DND-41 (cell line): ENCODE data around the gene HDAC4.

Source experiments
- ATAC-seq: fragments of 200-7000 bp; cut with Tn5 transposase; 3 replicates; pipeline ENCODE4 v1.9.1; 2021; ENCODE audit warnings: low read depth; ENCODE audit not compliant: insufficient read depth
- DNase-seq: peaks from one replicate; pipeline ENCODE4 v3.0.0-alpha.2; 2020
- H2AFZ ChIP-seq: 2 replicates; pipeline ENCODE4 v1.6.0; 2012; ENCODE audit warnings: low read depth, low read length
- H3K27ac ChIP-seq: 2 replicates; pipeline ENCODE4 v1.5.1; 2012; ENCODE audit warnings: low read length, inconsistent platforms
- H3K27me3 ChIP-seq: fragments of 200-600 bp; sonication (generic); 2 replicates; pipeline ENCODE4 v1.6.0; 2012; ENCODE audit warnings: low read length, mild to moderate bottlenecking, inconsistent platforms; ENCODE audit not compliant: insufficient read depth, poor library complexity
- H3K36me3 ChIP-seq: 2 replicates; pipeline ENCODE4 v1.5.1; 2012; ENCODE audit warnings: low read length, inconsistent platforms; ENCODE audit not compliant: insufficient read depth
- H3K4me1 ChIP-seq: 2 replicates; pipeline ENCODE4 v1.5.1; 2012; ENCODE audit warnings: mild to moderate bottlenecking, low read length; ENCODE audit not compliant: insufficient read depth
- H3K4me2 ChIP-seq: 2 replicates; pipeline ENCODE4 v1.6.0; 2012; ENCODE audit warnings: mild to moderate bottlenecking, moderate library complexity, low read length, inconsistent platforms; ENCODE audit not compliant: insufficient read depth
- H3K4me3 ChIP-seq, 2 experiments: fragments of 200-600 bp in 1 of 2; shearing (Covaris generic) in 1 of 2; 2 replicates each; pipeline ENCODE4 v1.5.1; 2012 to 2016; ENCODE audit warnings: inconsistent platforms in 2 of 2, low read length in 2 of 2, mild to moderate bottlenecking in 2 of 2, low read depth in 1 of 2, moderate library complexity in 1 of 2
- H3K79me2 ChIP-seq: 2 replicates; pipeline ENCODE4 v1.6.0; 2012; ENCODE audit warnings: low read length, inconsistent platforms; ENCODE audit not compliant: insufficient read depth
- H3K9ac ChIP-seq: 2 replicates; pipeline ENCODE4 v1.6.0; 2012; ENCODE audit warnings: low read depth, mild to moderate bottlenecking, inconsistent platforms, low read length, moderate library complexity
- H3K9me3 ChIP-seq: 2 replicates; pipeline ENCODE4 v1.5.1; 2012; ENCODE audit warnings: low read length, moderate library complexity, mild to moderate bottlenecking, inconsistent platforms; ENCODE audit not compliant: insufficient read depth, severe bottlenecking
- H4K20me1 ChIP-seq: 2 replicates; pipeline ENCODE4 v1.6.0; 2012; ENCODE audit warnings: low read length; ENCODE audit not compliant: insufficient read depth
- EZH2 ChIP-seq: IDR thresholded peaks from 3 replicates; pipeline ENCODE4 v1.6.1; 2012; ENCODE audit warnings: borderline replicate concordance, low read depth, mild to moderate bottlenecking, moderate library complexity, low read length, inconsistent platforms; ENCODE audit not compliant: severe bottlenecking
- TF ChIP-seq, protein P1 (sequence below): IDR thresholded peaks from 2 replicates; pipeline ENCODE4 v1.5.1; 2012; ENCODE audit warnings: borderline replicate concordance, low read length, moderate library complexity, mild to moderate bottlenecking; ENCODE audit not compliant: poor library complexity, severe bottlenecking; ENCODE audit errors: extremely low read depth

Gene HDAC4

DNA sequence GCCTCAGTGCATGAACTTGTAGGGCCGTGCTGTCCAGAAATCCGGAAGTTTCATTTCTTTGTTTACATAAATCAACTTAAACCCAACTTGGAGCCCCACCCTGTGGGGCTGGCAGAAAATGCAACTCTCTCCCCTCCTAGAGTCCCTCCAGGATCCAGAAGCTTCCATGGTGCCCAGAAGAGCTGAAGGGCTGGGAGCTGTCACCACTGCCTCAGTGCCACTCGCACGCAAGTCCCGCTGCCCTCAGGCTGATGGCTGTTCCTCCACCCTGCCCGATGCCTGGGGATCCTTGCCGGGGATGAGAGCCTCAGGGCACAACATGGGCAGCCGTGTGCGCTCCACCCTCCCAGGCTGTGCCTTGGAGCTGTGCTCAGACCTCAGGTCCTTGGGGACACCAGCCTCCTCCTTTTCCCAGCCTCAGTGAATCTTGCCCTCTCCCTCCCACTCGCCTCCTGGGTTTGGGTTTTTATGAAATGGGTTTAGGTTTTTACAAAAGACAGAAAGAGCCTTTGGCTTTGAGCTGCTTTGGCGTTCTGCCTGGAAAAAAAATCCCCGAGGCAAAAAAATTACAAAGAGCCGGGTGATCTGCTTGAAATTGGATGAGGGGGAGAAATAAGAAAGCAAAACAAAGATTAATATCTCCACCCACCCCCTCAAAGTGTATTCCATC is 397.7 kb downstream of the HDAC4 start:
- TF ChIP-seq, protein P1, sequence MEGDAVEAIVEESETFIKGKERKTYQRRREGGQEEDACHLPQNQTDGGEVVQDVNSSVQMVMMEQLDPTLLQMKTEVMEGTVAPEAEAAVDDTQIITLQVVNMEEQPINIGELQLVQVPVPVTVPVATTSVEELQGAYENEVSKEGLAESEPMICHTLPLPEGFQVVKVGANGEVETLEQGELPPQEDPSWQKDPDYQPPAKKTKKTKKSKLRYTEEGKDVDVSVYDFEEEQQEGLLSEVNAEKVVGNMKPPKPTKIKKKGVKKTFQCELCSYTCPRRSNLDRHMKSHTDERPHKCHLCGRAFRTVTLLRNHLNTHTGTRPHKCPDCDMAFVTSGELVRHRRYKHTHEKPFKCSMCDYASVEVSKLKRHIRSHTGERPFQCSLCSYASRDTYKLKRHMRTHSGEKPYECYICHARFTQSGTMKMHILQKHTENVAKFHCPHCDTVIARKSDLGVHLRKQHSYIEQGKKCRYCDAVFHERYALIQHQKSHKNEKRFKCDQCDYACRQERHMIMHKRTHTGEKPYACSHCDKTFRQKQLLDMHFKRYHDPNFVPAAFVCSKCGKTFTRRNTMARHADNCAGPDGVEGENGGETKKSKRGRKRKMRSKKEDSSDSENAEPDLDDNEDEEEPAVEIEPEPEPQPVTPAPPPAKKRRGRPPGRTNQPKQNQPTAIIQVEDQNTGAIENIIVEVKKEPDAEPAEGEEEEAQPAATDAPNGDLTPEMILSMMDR: no peak
- no peak for TF ChIP-seq EZH2
- Histone ChIP-seq H3K4me1 (no peaks in the 10 kb centered on the region), H3K27ac (no peak overlapping the region), H3K36me3 (no peaks in the 10 kb centered on the region), H3K9ac (no peak overlapping the region), H3K4me3 (no peak overlapping the region), H3K27me3 (peaks cover 25% of the 10 kb centered on the region), H3K4me2 (no peak overlapping the region), H4K20me1 (no peaks in the 10 kb centered on the region), H2AFZ (no peak overlapping the region), H3K9me3 (no peaks in the 10 kb centered on the region), H3K79me2 (no peaks in the 10 kb centered on the region)
- no peak for DNase-seq
- no peak for ATAC-seq

DNA sequence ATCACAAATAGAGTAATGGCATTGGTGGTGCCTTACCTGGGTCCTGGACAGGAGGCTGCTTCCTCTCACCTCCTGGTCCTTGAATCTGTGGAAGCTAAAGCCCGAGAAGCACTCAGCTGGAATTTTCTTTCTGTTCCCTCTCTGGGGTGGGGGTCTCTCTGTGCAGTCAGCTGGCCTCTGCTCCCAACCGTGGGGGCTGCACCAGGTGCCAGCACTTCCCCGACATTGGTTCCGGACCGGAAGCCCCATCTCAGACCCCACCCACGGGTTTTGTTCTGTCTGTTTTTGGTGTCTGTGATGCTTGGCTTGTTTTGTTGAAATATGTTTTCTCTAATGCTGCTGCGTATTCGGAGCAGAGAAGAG is 398.2 kb downstream of the HDAC4 start:
- no peaks in the 10 kb centered on the region for H3K36me3 ChIP-seq
- ATAC-seq (no peak), DNase-seq (no peak)
- H3K4me2 ChIP-seq: no peak overlapping the region
- no peaks in the 10 kb centered on the region for H3K4me1 ChIP-seq
- H4K20me1 ChIP-seq: no peaks in the 10 kb centered on the region
- no peak overlapping the region for H2AFZ ChIP-seq
- TF ChIP-seq, protein P1: no peak
- no peak for TF ChIP-seq EZH2
- H3K79me2 ChIP-seq: no peaks in the 10 kb centered on the region
- no peak overlapping the region for H3K9ac ChIP-seq
- peaks cover 21% of the 10 kb centered on the region for H3K27me3 ChIP-seq
- no peak overlapping the region for H3K4me3 ChIP-seq
- H3K9me3 ChIP-seq: no peaks in the 10 kb centered on the region
- no peak overlapping the region for H3K27ac ChIP-seq

DNA sequence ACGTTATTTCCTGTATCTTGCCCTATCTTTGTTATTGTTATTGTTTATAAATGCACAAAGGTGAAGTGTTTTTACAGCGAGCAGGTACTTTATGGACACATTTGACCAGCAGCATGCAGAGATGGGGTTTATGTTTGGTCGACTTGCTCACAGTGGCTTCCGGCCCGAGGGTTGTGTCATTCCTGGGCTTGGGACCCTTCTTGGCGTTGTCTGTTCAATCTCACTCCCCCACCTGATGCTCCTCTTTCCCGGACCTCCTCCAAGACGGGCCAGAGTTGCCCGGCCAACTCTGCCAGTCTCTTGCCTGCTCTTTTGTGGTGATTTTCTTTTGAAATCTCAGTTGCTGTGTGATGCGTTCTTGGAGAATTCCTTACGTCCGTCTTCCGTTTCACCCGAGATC is 399.0 kb downstream of the HDAC4 start:
- Histone ChIP-seq H3K27me3 (peaks cover 13% of the 10 kb centered on the region), H3K4me1 (no peaks in the 10 kb centered on the region), H3K9ac (no peak overlapping the region), H3K79me2 (no peaks in the 10 kb centered on the region), H3K27ac (no peak overlapping the region), H3K4me2 (no peak overlapping the region), H3K36me3 (no peaks in the 10 kb centered on the region), H3K9me3 (no peaks in the 10 kb centered on the region), H2AFZ (no peak overlapping the region), H4K20me1 (no peaks in the 10 kb centered on the region), H3K4me3 (no peak overlapping the region)
- ATAC-seq (no peak), DNase-seq (no peak)
- no peak for TF ChIP-seq EZH2
- TF ChIP-seq, protein P1: no peak
